MG63 (cell line): ENCODE results near the gene P2RY8. TPM values are rescaled to one million over a fixed set of nuclear protein-coding genes. Genes with fewer than 3 reads are reported as not detected.
"Not testable (repeated sequence)": the region's sequence is repeated elsewhere in the genome, so short reads cannot be mapped to it uniquely, and the experiment has no call there.

Experiments
- DNase-seq: peaks from one replicate; pipeline ENCODE4 v3.0.0-alpha.2; 2020
- H3K27me3 ChIP-seq: fragments of 250-450 bp; sonication (Bioruptor Pico); 2 replicates; pipeline ENCODE4 v1.5.1; 2020; ENCODE audit warnings: mild to moderate bottlenecking, moderate library complexity
- H3K36me3 ChIP-seq: fragments of 250-450 bp; sonication (Bioruptor Pico); 2 replicates; pipeline ENCODE4 v1.5.1; 2020; ENCODE audit warnings: mild to moderate bottlenecking, moderate library complexity
- H3K4me3 ChIP-seq: fragments of 250-450 bp; sonication (Bioruptor Pico); 2 replicates; pipeline ENCODE4 v1.5.1; 2020; ENCODE audit warnings: mild to moderate bottlenecking, moderate library complexity
- H3K9me3 ChIP-seq: fragments of 250-450 bp; sonication (Bioruptor Pico); 2 replicates; pipeline ENCODE4 v1.5.1; 2020; ENCODE audit warnings: mild to moderate bottlenecking, moderate library complexity
- total RNA-seq: library from RNA; depleted of rRNA; stranded (reverse); fragments of >200 nt; shearing (Covaris generic); gene quantifications from 2 replicates; pipeline ENCODE4 v1.2.3, GENCODE V29; 2014; ENCODE audit warnings: low replicate concordance

The P2RY8 gene
- total RNA-seq, 1 experiment from 2014 or later = not detected

DNA sequence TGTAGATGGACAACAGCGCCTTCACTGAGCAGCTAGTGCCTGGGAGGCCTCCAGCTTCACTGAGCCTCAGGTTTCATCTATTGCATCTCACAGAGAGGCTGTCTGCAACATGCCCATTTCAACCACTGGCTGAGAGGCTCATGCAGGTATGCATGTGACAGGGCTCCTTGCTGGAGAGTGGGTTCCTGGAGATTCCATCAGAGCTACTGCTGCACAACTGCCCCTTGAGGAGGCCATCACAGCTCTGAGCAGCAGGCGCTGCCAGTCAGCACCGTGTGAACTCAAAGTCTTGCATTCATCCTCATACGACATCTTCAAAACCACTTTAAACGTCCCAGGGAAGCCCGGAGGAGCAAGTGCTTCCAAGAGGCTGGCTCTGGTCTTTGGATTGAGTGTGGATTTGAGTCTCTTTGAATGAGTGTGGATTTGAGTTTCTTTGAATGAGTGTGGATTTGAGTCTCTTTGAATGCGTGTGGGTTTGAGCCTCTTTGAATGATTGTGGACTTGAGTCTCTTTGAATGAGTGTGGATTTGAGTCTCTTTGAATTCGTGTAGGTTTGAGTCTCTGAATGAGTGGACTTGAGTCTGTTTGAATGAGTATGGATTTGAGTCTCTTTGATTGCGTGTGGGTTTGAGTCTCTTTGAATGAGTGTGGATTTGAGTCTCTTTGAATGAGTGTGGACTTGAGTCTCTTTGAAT is 8.7 kb downstream of the P2RY8 start:
- no peak overlapping the region for H3K4me3 ChIP-seq
- 0 out of 2 replicates have a peak, but pooled peaks cover 4% of the 10 kb centered on the region for H3K9me3 ChIP-seq
- H3K27me3 ChIP-seq = peaks cover 29% of the 10 kb centered on the region
- H3K36me3 ChIP-seq = no peaks in the 10 kb centered on the region
- DNase-seq = no peak

DNA sequence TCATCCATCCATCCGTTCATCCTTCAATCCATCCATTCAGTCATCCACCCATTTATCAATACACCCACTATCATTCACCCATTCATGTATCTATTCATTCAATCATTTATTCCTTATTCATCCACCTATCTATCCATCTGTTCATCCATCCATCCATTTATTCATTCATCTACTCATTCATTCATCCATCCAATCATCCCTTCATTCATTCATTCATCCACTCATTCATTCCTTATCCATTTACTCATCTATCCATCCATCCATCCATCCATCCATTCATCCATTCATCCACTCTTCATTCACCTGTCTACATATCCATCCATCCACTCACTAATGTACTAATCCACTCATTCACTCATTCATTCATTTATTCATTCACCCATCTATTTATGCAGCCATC is 9.5 kb downstream of the P2RY8 start:
- H3K36me3 ChIP-seq = no peaks in the 10 kb centered on the region
- no peak overlapping the region for H3K4me3 ChIP-seq
- peaks cover 30% of the 10 kb centered on the region for H3K27me3 ChIP-seq
- peaks cover 9% of the 10 kb centered on the region for H3K9me3 ChIP-seq
- no peak for DNase-seq

GRCh38 chrX:1526565-1526964 is 10.4 kb downstream of the P2RY8 start:
- peaks cover 30% of the 10 kb centered on the region for H3K27me3 ChIP-seq
- DNase-seq = no peak
- no peak overlapping the region for H3K4me3 ChIP-seq
- H3K9me3 ChIP-seq = peaks cover 9% of the 10 kb centered on the region
- H3K36me3 ChIP-seq = no peaks in the 10 kb centered on the region

- Histone ChIP-seq H3K9me3 (peaks cover 9% of the 10 kb centered on the region), H3K4me3 (no peak overlapping the region), H3K27me3 (peaks cover 32% of the 10 kb centered on the region), H3K36me3 (no peaks in the 10 kb centered on the region)
- DNase-seq = no peak
Observed at GRCh38 chrX:1525583-1526355, 11.2 kb downstream of the P2RY8 start.

GRCh38 chrX:1524874-1525582 is 12.0 kb downstream of the P2RY8 start:
- no peak for DNase-seq
- no peak overlapping the region for H3K4me3 ChIP-seq
- peaks cover 9% of the 10 kb centered on the region for H3K9me3 ChIP-seq
- H3K27me3 ChIP-seq = peaks cover 32% of the 10 kb centered on the region
- H3K36me3 ChIP-seq = no peaks in the 10 kb centered on the region

DNA sequence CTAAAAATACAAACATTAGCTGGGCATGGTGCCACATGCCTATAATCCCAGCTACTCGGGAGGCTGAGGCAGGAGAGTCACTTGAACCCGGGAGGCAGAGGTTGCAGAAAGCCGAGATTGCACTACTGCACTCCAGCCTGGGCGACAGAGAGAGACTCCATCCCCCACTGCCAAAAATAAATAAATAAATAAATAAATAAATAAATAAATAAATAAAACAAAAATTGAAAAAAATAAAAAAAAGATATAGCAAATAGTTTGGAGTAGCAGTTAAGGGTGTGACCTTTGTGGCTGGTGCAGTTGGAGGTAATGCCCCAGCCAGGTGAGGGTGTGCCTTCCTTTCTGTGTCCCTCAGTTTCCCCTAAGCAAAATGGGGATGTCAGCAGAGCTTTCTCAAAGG is 14.1 kb downstream of the P2RY8 start:
- H3K4me3 ChIP-seq, H3K9me3 ChIP-seq, DNase-seq, H3K36me3 ChIP-seq: not testable (repeated sequence)
- H3K27me3 ChIP-seq = peaks cover 19% of the 10 kb centered on the region; the same call in 1 of the 2 replicates

- DNase-seq = no peak
- Histone ChIP-seq H3K36me3 (no peaks in the 10 kb centered on the region), H3K27me3 (peaks cover 16% of the 10 kb centered on the region; the same call in 1 of the 2 replicates), H3K9me3 (peaks cover 4% of the 10 kb centered on the region), H3K4me3 (no peak overlapping the region)
Observed at GRCh38 chrX:1521459-1521956, 15.5 kb downstream of the P2RY8 start.

DNA sequence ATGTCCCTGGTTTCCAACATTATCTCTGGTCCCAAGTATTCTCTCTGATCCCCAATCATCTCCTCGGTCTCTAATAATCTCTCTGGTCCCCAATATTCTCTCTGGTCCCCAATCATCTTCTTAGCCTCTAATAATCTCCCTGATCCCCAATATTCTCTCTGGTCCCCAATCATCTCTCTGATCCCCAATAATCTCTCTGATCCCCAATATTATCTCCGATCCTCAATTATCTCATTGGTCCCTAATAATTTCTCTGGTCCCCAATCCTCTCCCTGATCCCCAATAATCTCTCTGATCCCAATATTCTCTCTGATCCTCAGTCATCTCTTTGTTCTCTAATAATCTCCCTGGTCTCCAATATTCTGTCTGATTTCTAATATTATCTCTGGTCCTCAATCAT is 16.6 kb downstream of the P2RY8 start:
- H3K9me3 ChIP-seq = peaks cover 4% of the 10 kb centered on the region
- no peak overlapping the region for H3K4me3 ChIP-seq
- H3K27me3 ChIP-seq = peaks cover 16% of the 10 kb centered on the region; the same call in 1 of the 2 replicates
- no peak for DNase-seq
- H3K36me3 ChIP-seq = no peaks in the 10 kb centered on the region

DNA sequence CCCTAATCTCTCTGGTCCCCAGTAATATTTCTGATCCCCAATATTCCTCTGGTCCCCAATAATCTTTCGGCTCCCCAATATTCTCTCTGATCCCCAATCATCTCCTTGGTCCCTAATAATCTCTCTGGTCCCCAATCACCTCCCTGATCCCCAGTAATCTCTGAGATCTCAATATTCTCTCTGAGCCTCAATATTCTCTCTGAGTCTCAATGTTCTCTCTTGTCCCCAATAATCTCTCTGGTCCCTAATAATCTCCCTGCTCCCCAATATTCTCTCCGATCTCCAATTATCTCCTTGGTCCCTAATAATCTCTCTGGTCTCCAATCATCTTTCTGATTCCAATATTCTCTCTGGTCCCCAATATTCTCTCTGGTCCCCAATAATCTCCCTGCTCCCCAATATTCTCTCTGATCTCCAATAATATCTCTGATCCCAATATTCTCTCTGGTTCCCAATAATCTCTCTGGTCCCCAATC is 17.9 kb downstream of the P2RY8 start:
- Histone ChIP-seq H3K27me3 (peaks cover 17% of the 10 kb centered on the region; the same call in 1 of the 2 replicates), H3K36me3 (no peaks in the 10 kb centered on the region), H3K9me3 (peaks cover 4% of the 10 kb centered on the region), H3K4me3 (no peak overlapping the region)
- no peak for DNase-seq

- H3K4me3 ChIP-seq = no peak overlapping the region
- H3K27me3 ChIP-seq = peaks cover 22% of the 10 kb centered on the region
- H3K9me3 ChIP-seq = peaks cover 4% of the 10 kb centered on the region
- no peaks in the 10 kb centered on the region for H3K36me3 ChIP-seq
- no peak for DNase-seq
Observed at GRCh38 chrX:1518512-1518911, 18.5 kb downstream of the P2RY8 start.

- Histone ChIP-seq H3K4me3 (no peak overlapping the region), H3K27me3 (peaks cover 25% of the 10 kb centered on the region), H3K36me3 (no peaks in the 10 kb centered on the region), H3K9me3 (no peaks in the 10 kb centered on the region; the same call in none of the 2 replicates)
- no peak for DNase-seq
Observed at GRCh38 chrX:1516596-1517104, 20.3 kb downstream of the P2RY8 start.

GRCh38 chrX:1511829-1512228 is 25.2 kb downstream of the P2RY8 start:
- H3K27me3 ChIP-seq = peaks cover 48% of the 10 kb centered on the region
- no peaks in the 10 kb centered on the region for H3K36me3 ChIP-seq
- H3K9me3 ChIP-seq = no peaks in the 10 kb centered on the region; the same call in 1 of the 2 replicates
- no peak for DNase-seq
- no peak overlapping the region for H3K4me3 ChIP-seq

DNA sequence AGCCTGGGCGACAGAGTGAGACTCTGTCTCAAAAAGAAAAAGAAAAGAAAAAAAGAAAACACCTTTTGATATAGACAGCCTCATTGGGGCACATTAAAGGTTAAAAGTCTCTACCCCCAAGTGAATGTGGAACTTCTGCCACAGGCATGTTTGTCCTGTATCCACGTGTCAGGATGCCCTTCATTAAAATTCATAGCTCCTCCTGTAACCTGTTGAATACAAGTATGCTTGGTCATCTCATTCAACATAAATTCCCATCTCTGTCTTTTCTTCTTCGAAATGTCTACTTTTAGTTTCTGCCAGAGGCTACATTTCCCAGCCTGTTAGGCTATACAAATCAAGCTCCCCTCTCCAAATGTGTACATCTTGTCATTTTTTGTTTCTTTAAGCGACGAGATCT is 25.8 kb downstream of the P2RY8 start:
- DNase-seq = no peak
- H3K9me3 ChIP-seq = no peaks in the 10 kb centered on the region; the same call in 1 of the 2 replicates
- no peak overlapping the region for H3K4me3 ChIP-seq
- no peaks in the 10 kb centered on the region for H3K36me3 ChIP-seq
- peaks cover 48% of the 10 kb centered on the region for H3K27me3 ChIP-seq

GRCh38 chrX:1507511-1508463 is 29.2 kb downstream of the P2RY8 start:
- Histone ChIP-seq H3K36me3 (no peaks in the 10 kb centered on the region), H3K27me3 (peaks cover 37% of the 10 kb centered on the region), H3K4me3 (no peak overlapping the region), H3K9me3 (no peaks in the 10 kb centered on the region; the same call in 1 of the 2 replicates)
- no peak for DNase-seq

- H3K27me3 ChIP-seq = peaks cover 34% of the 10 kb centered on the region
Observed at GRCh38 chrX:1506916-1507315, 30.1 kb downstream of the P2RY8 start.

GRCh38 chrX:1502853-1503252 is 34.1 kb downstream of the P2RY8 start:
- Histone ChIP-seq H3K4me3 (no peak overlapping the region), H3K27me3 (peaks cover 9% of the 10 kb centered on the region), H3K9me3 (no peaks in the 10 kb centered on the region), H3K36me3 (no peaks in the 10 kb centered on the region)
- DNase-seq = no peak

More at GRCh38 chrX:1506916-1507315, 30.1 kb downstream of the P2RY8 start:
- DNase-seq = no peak
- H3K9me3 ChIP-seq = no peaks in the 10 kb centered on the region
- H3K36me3 ChIP-seq = no peaks in the 10 kb centered on the region
- no peak overlapping the region for H3K4me3 ChIP-seq
